Mesenchymal stem cell (in vitro differentiated cells and primary cell): ENCODE results near the gene UBTF.

Experiments
- DNase-seq: peaks from one replicate; pipeline ENCODE4 v3.0.0-alpha.2; 2013
- H2AFZ ChIP-seq: one replicate; pipeline ENCODE4 v1.6.1; 2013; ENCODE audit warnings: low read depth, mild to moderate bottlenecking, control low read depth, inconsistent platforms, low read length, moderate library complexity
- H2AK5ac ChIP-seq: 2 replicates; pipeline ENCODE4 v1.6.1; 2013; ENCODE audit warnings: low read length, moderate library complexity, mild to moderate bottlenecking, inconsistent platforms; ENCODE audit not compliant: severe bottlenecking
- H2BK120ac ChIP-seq: one replicate; pipeline ENCODE4 v1.6.1; 2013; ENCODE audit warnings: low read depth, mild to moderate bottlenecking, inconsistent platforms, low read length, moderate library complexity
- H2BK12ac ChIP-seq, 2 experiments: one replicate each; pipeline ENCODE4 v1.6.1; 2013; ENCODE audit warnings: inconsistent platforms in 2 of 2, low read length in 2 of 2, mild to moderate bottlenecking in 2 of 2, moderate library complexity in 2 of 2, control low read depth in 1 of 2
- H2BK15ac ChIP-seq: one replicate; pipeline ENCODE4 v1.6.1; 2013; ENCODE audit warnings: mild to moderate bottlenecking, low read depth, inconsistent platforms; ENCODE audit not compliant: poor library complexity, severe bottlenecking
- H2BK5ac ChIP-seq: 2 replicates; pipeline ENCODE4 v1.6.1; 2013; ENCODE audit warnings: low read depth, mild to moderate bottlenecking, low read length, control low read depth, inconsistent platforms; ENCODE audit not compliant: poor library complexity, severe bottlenecking
- H3K14ac ChIP-seq, 2 experiments: one replicate each; pipeline ENCODE4 v1.6.1; 2013; ENCODE audit warnings: inconsistent platforms in 2 of 2, low read length in 2 of 2, control low read depth in 1 of 2, mild to moderate bottlenecking in 1 of 2, moderate library complexity in 1 of 2
- H3K18ac ChIP-seq, 2 experiments: one replicate each; pipeline ENCODE4 v1.6.1; 2013; ENCODE audit warnings: inconsistent platforms in 2 of 2, low read length in 2 of 2, control low read depth in 1 of 2, low read depth in 1 of 2, mild to moderate bottlenecking in 1 of 2
- H3K23ac ChIP-seq, 2 experiments: one replicate each; pipeline ENCODE4 v1.6.1; 2013; ENCODE audit warnings: inconsistent platforms in 2 of 2, low read length in 2 of 2, mild to moderate bottlenecking in 2 of 2, moderate library complexity in 2 of 2, control low read depth in 1 of 2
- H3K27ac ChIP-seq: 2 replicates; pipeline ENCODE4 v1.5.1; 2013; ENCODE audit warnings: mild to moderate bottlenecking, moderate library complexity, low read length, control low read depth, inconsistent platforms; ENCODE audit not compliant: poor library complexity, severe bottlenecking
- H3K27me3 ChIP-seq, 2 experiments: 2 replicates each; pipeline versions ENCODE4 v1.6.1 to v1.7.0; 2013; ENCODE audit warnings: low read length in 2 of 2, mild to moderate bottlenecking in 2 of 2, moderate library complexity in 2 of 2, control low read depth in 1 of 2, inconsistent platforms in 1 of 2; ENCODE audit not compliant: control insufficient read depth in 1 of 2, insufficient read depth in 1 of 2
- H3K36me3 ChIP-seq, 2 experiments: 2 replicates each; pipeline versions ENCODE4 v1.6.1 to v1.7.0; 2013; ENCODE audit warnings: low read length in 2 of 2, control low read depth in 1 of 2, inconsistent platforms in 1 of 2, low read depth in 1 of 2, mild to moderate bottlenecking in 1 of 2; ENCODE audit not compliant: insufficient read depth in 2 of 2, control insufficient read depth in 1 of 2
- H3K4ac ChIP-seq, 2 experiments: one replicate each; pipeline ENCODE4 v1.6.1; 2013; ENCODE audit warnings: inconsistent platforms in 2 of 2, low read length in 2 of 2, mild to moderate bottlenecking in 2 of 2, moderate library complexity in 2 of 2, control low read depth in 1 of 2, low read depth in 1 of 2
- H3K4me1 ChIP-seq: 2 replicates; pipeline ENCODE4 v1.6.1; 2013; ENCODE audit warnings: low read depth, low read length, control low read depth; ENCODE audit not compliant: control insufficient read depth, insufficient read depth
- H3K4me2 ChIP-seq: 2 replicates; pipeline ENCODE4 v1.6.1; 2013; ENCODE audit warnings: low read length, mild to moderate bottlenecking, inconsistent platforms; ENCODE audit not compliant: poor library complexity, severe bottlenecking
- H3K4me3 ChIP-seq, 2 experiments: 2 replicates each; pipeline versions ENCODE4 v1.5.1 to v1.7.0; 2013; ENCODE audit warnings: low read length in 2 of 2, mild to moderate bottlenecking in 2 of 2, control low read depth in 1 of 2, low read depth in 1 of 2; ENCODE audit not compliant: insufficient read depth in 1 of 2
- H3K79me1 ChIP-seq: replicated peaks from 2 replicates; pipeline ENCODE4 v1.6.1; 2013; ENCODE audit warnings: mild to moderate bottlenecking, control low read depth, low read length, inconsistent platforms; ENCODE audit not compliant: poor library complexity, severe bottlenecking
- H3K9ac ChIP-seq: 2 replicates; pipeline ENCODE4 v1.7.0; 2013; ENCODE audit warnings: mild to moderate bottlenecking, low read length, moderate library complexity
- H3K9me3 ChIP-seq: 2 replicates; pipeline ENCODE4 v1.7.0; 2013; ENCODE audit warnings: mild to moderate bottlenecking, low read length; ENCODE audit not compliant: control insufficient read depth
- H4K8ac ChIP-seq: one replicate; pipeline ENCODE4 v1.6.1; 2013; ENCODE audit warnings: inconsistent platforms, mild to moderate bottlenecking, low read length, moderate library complexity
- H4K91ac ChIP-seq: one replicate; pipeline ENCODE4 v1.6.1; 2013; ENCODE audit warnings: mild to moderate bottlenecking, low read length, inconsistent platforms
- WGBS: methylation state at CpG from one replicate; pipeline ENCODE4 v1.1.7; 2013; ENCODE audit warnings: mixed read lengths; 5-methylcytosine and 5-hydroxymethylcytosine counted together

Gene UBTF

GRCh38 chr17:44221862-44222111 lies 2.3 kb upstream of the UBTF start:
- no peak overlapping the region for H4K8ac ChIP-seq
- H3K36me3 ChIP-seq: peaks cover under 1 to 2% of the 10 kb centered on the region in 2 experiments
- H3K4me1 ChIP-seq: peaks cover 19% of the 10 kb centered on the region
- peak overlapping the region; percentile 98 for H2BK15ac ChIP-seq
- no peak overlapping the region for H2AFZ ChIP-seq
- H3K9ac ChIP-seq: peak overlapping the region; percentile 95
- H2BK12ac ChIP-seq: no peak overlapping the region
- no peak overlapping the region for H3K23ac ChIP-seq
- H3K79me1 ChIP-seq: no peaks in the 10 kb centered on the region
- peak overlapping the region; percentile 29 for H2BK120ac ChIP-seq
- H3K9me3 ChIP-seq: no peaks in the 10 kb centered on the region
- H4K91ac ChIP-seq: no peak overlapping the region
- peak overlapping the region; percentile 81 for H3K27ac ChIP-seq
- H2AK5ac ChIP-seq: no peak overlapping the region
- peak overlapping the region; percentile 44 to 60 for H3K18ac ChIP-seq
- no peak overlapping the region for H2BK5ac ChIP-seq
- peak overlapping the region; percentile 84 for H3K4me2 ChIP-seq
- H3K14ac ChIP-seq: no peak overlapping the region
- no peak for DNase-seq
- no peaks in the 10 kb centered on the region for H3K27me3 ChIP-seq
- H3K4me3 ChIP-seq: peak overlapping the region; percentile 89 to 95
- H3K4ac ChIP-seq: no peak overlapping the region
- 2% methylated on average over 11 of the region's 17 CpGs for WGBS

- Histone ChIP-seq H3K79me1 (peaks cover under 1% of the 10 kb centered on the region), H3K4me1 (peaks cover 22% of the 10 kb centered on the region), H3K9me3 (no peaks in the 10 kb centered on the region), H3K23ac (peak overlapping the region in 1 of 2 experiments; percentile 46), H3K4ac (peak overlapping the region; percentile 29 to 75), H2BK15ac (peak overlapping the region; percentile 98), H3K18ac (peak overlapping the region; percentile 60 to 92), H2AK5ac (no peak overlapping the region), H3K9ac (peak overlapping the region; percentile 95), H2BK12ac (no peak overlapping the region), H3K14ac (peak overlapping the region in 1 of 2 experiments; percentile 57), H3K27me3 (no peaks in the 10 kb centered on the region), H3K27ac (peak overlapping the region; percentile 81), H4K91ac (no peak overlapping the region), H3K36me3 (peaks cover 6 to 7% of the 10 kb centered on the region in 2 experiments), H2BK120ac (peak overlapping the region; percentile 29), H2BK5ac (peak overlapping the region; percentile 60), H3K4me2 (peak overlapping the region; percentile 84), H3K4me3 (peak overlapping the region; percentile 89 to 95), H4K8ac (peak overlapping the region; percentile 52), H2AFZ (no peak overlapping the region)
- under 1% methylated on average over 50 of the region's 54 CpGs for WGBS
- peak; percentile 93 for DNase-seq
Measured at GRCh38 chr17:44221084-44221861, 1.8 kb upstream of the UBTF start.

GRCh38 chr17:44220213-44221083 lies 973 bp upstream of the UBTF start:
- Histone ChIP-seq H3K36me3 (peaks cover 14 to 15% of the 10 kb centered on the region in 2 experiments), H2BK5ac (peak overlapping the region; percentile 88), H2AFZ (no peak overlapping the region), H3K23ac (peak overlapping the region in 1 of 2 experiments; percentile 96), H3K9me3 (no peaks in the 10 kb centered on the region), H2BK15ac (peak overlapping the region; percentile 92), H3K4me3 (peak overlapping the region; percentile 89 to 95), H3K27ac (peak overlapping the region; percentile 81), H2BK12ac (peak overlapping the region in 1 of 2 experiments; percentile 74), H2BK120ac (peak overlapping the region; percentile 90), H3K9ac (peak overlapping the region; percentile 95), H3K4ac (peak overlapping the region; percentile 90 to 97), H3K27me3 (no peaks in the 10 kb centered on the region), H4K91ac (peak overlapping the region; percentile 92), H3K79me1 (peaks cover 9% of the 10 kb centered on the region), H4K8ac (peak overlapping the region; percentile 78), H3K4me2 (peak overlapping the region; percentile 84), H2AK5ac (no peak overlapping the region), H3K14ac (peak overlapping the region in 1 of 2 experiments; percentile 90), H3K4me1 (peaks cover 24% of the 10 kb centered on the region), H3K18ac (peak overlapping the region; percentile 97 to 98)
- under 1% methylated on average over 52 of the region's 108 CpGs for WGBS
- peak; percentile 58 for DNase-seq
